Mesodermal cell (in vitro differentiated cells): ENCODE results near the gene EAF2.

Experiments
- H3K27ac ChIP-seq: 2 replicates; pipeline ENCODE4 v1.7.0; 2013; ENCODE audit warnings: mild to moderate bottlenecking, low read depth, low read length, moderate library complexity; ENCODE audit not compliant: severe bottlenecking
- H3K36me3 ChIP-seq: 2 replicates; pipeline ENCODE4 v1.7.1; 2013; ENCODE audit warnings: mild to moderate bottlenecking, low read length, moderate library complexity; ENCODE audit not compliant: control insufficient read depth, insufficient read depth
- H3K4me1 ChIP-seq: one replicate; pipeline ENCODE4 v1.7.1; 2013; ENCODE audit warnings: mild to moderate bottlenecking, low read length; ENCODE audit not compliant: insufficient read depth, control insufficient read depth, poor library complexity, severe bottlenecking
- H3K4me3 ChIP-seq: 2 replicates; pipeline ENCODE4 v1.7.0; 2013; ENCODE audit warnings: low read length, control low read depth, mild to moderate bottlenecking; ENCODE audit not compliant: insufficient read depth, poor library complexity, severe bottlenecking; ENCODE audit errors: extremely low read depth
- H3K9me3 ChIP-seq: 2 replicates; pipeline ENCODE4 v1.7.1; 2013; ENCODE audit warnings: mild to moderate bottlenecking, low read length, moderate library complexity; ENCODE audit not compliant: control insufficient read depth
- WGBS, 2 experiments: methylation state at CpG; one replicate each; pipeline ENCODE4 v1.1.5; 2013; ENCODE audit warnings: missing lambda C conversion rate in 2 of 2; ENCODE audit not compliant: insufficient coverage in 2 of 2; 5-methylcytosine and 5-hydroxymethylcytosine counted together

The EAF2 gene

GRCh38 chr3:121895736-121896135, 60.7 kb downstream of the EAF2 start:
- Histone ChIP-seq H3K27ac (no peak overlapping the region), H3K36me3 (no peaks in the 10 kb centered on the region), H3K4me3 (no peak overlapping the region), H3K4me1 (no peaks in the 10 kb centered on the region), H3K9me3 (no peaks in the 10 kb centered on the region)

- H3K27ac ChIP-seq = no peak overlapping the region
- no peaks in the 10 kb centered on the region for H3K36me3 ChIP-seq
- H3K4me1 ChIP-seq = no peaks in the 10 kb centered on the region
- H3K9me3 ChIP-seq = no peaks in the 10 kb centered on the region
- H3K4me3 ChIP-seq = no peak overlapping the region
Observed at GRCh38 chr3:121896823-121897222, 61.8 kb downstream of the EAF2 start.

- no peak overlapping the region for H3K27ac ChIP-seq
- no peaks in the 10 kb centered on the region for H3K9me3 ChIP-seq
- H3K4me3 ChIP-seq = no peak overlapping the region
- WGBS, 2 experiments = 89 to 100% methylated on average over 1 of the region's 3 CpGs
- no peaks in the 10 kb centered on the region for H3K36me3 ChIP-seq
- H3K4me1 ChIP-seq = no peaks in the 10 kb centered on the region
Observed at GRCh38 chr3:121897296-121897695, 62.3 kb downstream of the EAF2 start.

- no peaks in the 10 kb centered on the region for H3K4me1 ChIP-seq
- H3K9me3 ChIP-seq = no peaks in the 10 kb centered on the region
- 75 to 79% methylated on average over 1 of the region's 2 CpGs for WGBS, 2 experiments
- no peak overlapping the region for H3K4me3 ChIP-seq
- H3K36me3 ChIP-seq = no peaks in the 10 kb centered on the region
- no peak overlapping the region for H3K27ac ChIP-seq
Observed at GRCh38 chr3:121913305-121913990, 78.4 kb downstream of the EAF2 start.

- no peak overlapping the region for H3K4me3 ChIP-seq
- no peak overlapping the region for H3K27ac ChIP-seq
- 75 to 76% methylated on average over 1 to 3 of the region's 12 CpGs for WGBS, 2 experiments
- H3K36me3 ChIP-seq = no peaks in the 10 kb centered on the region
- H3K4me1 ChIP-seq = no peaks in the 10 kb centered on the region
- H3K9me3 ChIP-seq = no peaks in the 10 kb centered on the region
Observed at GRCh38 chr3:121914081-121914998, 79.3 kb downstream of the EAF2 start.

GRCh38 chr3:121916189-121916588, 81.2 kb downstream of the EAF2 start:
- no peaks in the 10 kb centered on the region for H3K9me3 ChIP-seq
- no peaks in the 10 kb centered on the region for H3K4me1 ChIP-seq
- H3K4me3 ChIP-seq = no peak overlapping the region
- no peaks in the 10 kb centered on the region for H3K36me3 ChIP-seq
- H3K27ac ChIP-seq = no peak overlapping the region

- no peaks in the 10 kb centered on the region for H3K9me3 ChIP-seq
- 84 to 96% methylated on average over 10 to 16 of the region's 19 CpGs for WGBS, 2 experiments
Observed at GRCh38 chr3:121918779-121919483, 83.9 kb downstream of the EAF2 start.

GRCh38 chr3:121924734-121925133, 89.7 kb downstream of the EAF2 start:
- Histone ChIP-seq H3K4me1 (no peaks in the 10 kb centered on the region), H3K9me3 (no peaks in the 10 kb centered on the region), H3K4me3 (no peak overlapping the region), H3K27ac (no peak overlapping the region), H3K36me3 (no peaks in the 10 kb centered on the region)
- 93% methylated on average over 2 of the region's 3 CpGs; no CpG with 5 or more reads in 1 of the 2 experiments for WGBS, 2 experiments

More at GRCh38 chr3:121918779-121919483, 83.9 kb downstream of the EAF2 start:
- H3K27ac ChIP-seq = no peak overlapping the region
- no peaks in the 10 kb centered on the region for H3K36me3 ChIP-seq
- H3K4me1 ChIP-seq = no peaks in the 10 kb centered on the region
- H3K4me3 ChIP-seq = no peak overlapping the region

GRCh38 chr3:121926380-121926779, 91.4 kb downstream of the EAF2 start:
- H3K27ac ChIP-seq = no peak overlapping the region
- H3K36me3 ChIP-seq = no peaks in the 10 kb centered on the region
- H3K4me1 ChIP-seq = no peaks in the 10 kb centered on the region
- WGBS, 2 experiments = no CpG with 5 or more reads among the region's 1 CpG
- H3K4me3 ChIP-seq = no peak overlapping the region
- no peaks in the 10 kb centered on the region for H3K9me3 ChIP-seq
